NOMO-1 (cell line): ENCODE measurements around the gene FOXO3.

Experiments
- DNase-seq, 2 experiments: peaks; one replicate each; lab custom pipeline; 2025; ENCODE audit not compliant: unreplicated experiment in 2 of 2; lab: John Stamatoyannopoulos, UW

FOXO3 gene

GRCh38 chr6:108732091-108732870 lies 171.6 kb downstream of the FOXO3 start:
- DNase-seq: no peak

- DNase-seq: no peak
These were observed 172.3 kb downstream of the FOXO3 start for GRCh38 chr6:108733051-108733450.

GRCh38 chr6:108733706-108734265 lies 173.1 kb downstream of the FOXO3 start:
- DNase-seq: no peak
